Aorta (tissue), 5 donors: ENCODE data around the gene SLC39A9. TPM values are rescaled to one million over a fixed set of nuclear protein-coding genes. Genes with fewer than 3 reads are reported as not detected.

Experiments used
- ATAC-seq: fragments of 200-7000 bp; cut with Tn5 transposase; one replicate; pipeline ENCODE4 v1.9.1; 2022; ENCODE audit warnings: moderate library complexity; ENCODE audit not compliant: low FRiP score
- DNase-seq, 2 donors: peaks; one replicate each; pipeline ENCODE4 v3.0.0-alpha.2; 2020
- H3K27ac ChIP-seq, 2 donors: one replicate each; pipeline ENCODE4 v1.5.1; 2013; ENCODE audit warnings: low read length in 2 of 2, mild to moderate bottlenecking in 2 of 2, moderate library complexity in 2 of 2, control low read depth in 1 of 2, inconsistent platforms in 1 of 2, low read depth in 1 of 2
- H3K27me3 ChIP-seq, 2 donors: one replicate each; pipeline ENCODE4 v1.6.1; 2013; ENCODE audit warnings: control low read depth in 1 of 2, low read length in 1 of 2, mild to moderate bottlenecking in 1 of 2, moderate library complexity in 1 of 2; ENCODE audit not compliant: insufficient read depth in 2 of 2, control insufficient read depth in 1 of 2
- H3K36me3 ChIP-seq, 2 donors: one replicate each; pipeline ENCODE4 v1.6.1; 2013; ENCODE audit warnings: control low read depth in 1 of 2, low read length in 1 of 2, mild to moderate bottlenecking in 1 of 2; ENCODE audit not compliant: insufficient read depth in 2 of 2, control insufficient read depth in 1 of 2
- H3K4me1 ChIP-seq, 2 donors: one replicate each; pipeline ENCODE4 v1.6.1; 2013; ENCODE audit warnings: low read length in 2 of 2, control low read depth in 1 of 2, mild to moderate bottlenecking in 1 of 2, moderate library complexity in 1 of 2; ENCODE audit not compliant: insufficient read depth in 2 of 2, control insufficient read depth in 1 of 2
- H3K4me3 ChIP-seq, 2 donors: one replicate each; pipeline ENCODE4 v1.5.1; 2013; ENCODE audit warnings: low read length in 2 of 2, control low read depth in 1 of 2, mild to moderate bottlenecking in 1 of 2
- H3K9me3 ChIP-seq: one replicate; pipeline ENCODE4 v1.6.1; 2013; ENCODE audit warnings: mild to moderate bottlenecking, low read length; ENCODE audit not compliant: control insufficient read depth
- WGBS, 2 donors: extraction: QIAGEN DNeasy Blood & Tissue Kit; methylation state at CpG; one replicate each; pipeline ENCODE4 v1.1.7; 2013; 5-methylcytosine and 5-hydroxymethylcytosine counted together
- intact Hi-C, 2 donors: fragments of 100-400 bp; cut with DNase I; formaldehyde crosslinking; loops; one replicate each; pipeline versions ENCODE4 v1.14.2 to v1.15.0; 2022
- long read RNA-seq, 2 donors: library from polyadenylated mRNA; unstranded; transcript quantifications; one replicate each; pipeline ENCODE4 v2.0.0, GENCODE V29; 2020 to 2021
- polyA plus RNA-seq, 2 donors: library from polyadenylated mRNA; stranded (reverse); fragments of 200-250 nt; gene quantifications; one replicate each; pipeline ENCODE4 v1.2.3, GENCODE V29; 2013
- total RNA-seq, 2 donors: library from RNA; stranded (reverse); fragmentation: NEBNext Ultra II Directional; extraction: Animal tissue kit (Norgen Biotek cat#: 25700); gene quantifications; one replicate each; pipeline ENCODE4 v1.2.1, GENCODE V29; 2021
- donor health status: healthy with polysubstance abuse.
- donor health status: Bipolar disorder and iron deficiency.
- donor health status: DM: no; HTN: no; CAD: no.
- donor health status: DM: no; HTN: no; CAD: no.
- donor health status: DM: yes; HTN: yes; CAD: no.

SLC39A9 gene
- total RNA-seq (10 to 100 TPM; 39.0 to 44.3 TPM), polyA plus RNA-seq (10 to 100 TPM; 10.1 to 15.1 TPM)
- long read RNA-seq, donor 1, partial matches to known transcripts: 1 of 31 reads
- long read RNA-seq, donor 1, other reads (novel, unspliced or antisense): 24 of 31 reads
- long read RNA-seq, donor 2, partial matches to known transcripts: 1 of 8 reads
- long read RNA-seq, donor 2, other reads (novel, unspliced or antisense): 4 of 8 reads

DNA sequence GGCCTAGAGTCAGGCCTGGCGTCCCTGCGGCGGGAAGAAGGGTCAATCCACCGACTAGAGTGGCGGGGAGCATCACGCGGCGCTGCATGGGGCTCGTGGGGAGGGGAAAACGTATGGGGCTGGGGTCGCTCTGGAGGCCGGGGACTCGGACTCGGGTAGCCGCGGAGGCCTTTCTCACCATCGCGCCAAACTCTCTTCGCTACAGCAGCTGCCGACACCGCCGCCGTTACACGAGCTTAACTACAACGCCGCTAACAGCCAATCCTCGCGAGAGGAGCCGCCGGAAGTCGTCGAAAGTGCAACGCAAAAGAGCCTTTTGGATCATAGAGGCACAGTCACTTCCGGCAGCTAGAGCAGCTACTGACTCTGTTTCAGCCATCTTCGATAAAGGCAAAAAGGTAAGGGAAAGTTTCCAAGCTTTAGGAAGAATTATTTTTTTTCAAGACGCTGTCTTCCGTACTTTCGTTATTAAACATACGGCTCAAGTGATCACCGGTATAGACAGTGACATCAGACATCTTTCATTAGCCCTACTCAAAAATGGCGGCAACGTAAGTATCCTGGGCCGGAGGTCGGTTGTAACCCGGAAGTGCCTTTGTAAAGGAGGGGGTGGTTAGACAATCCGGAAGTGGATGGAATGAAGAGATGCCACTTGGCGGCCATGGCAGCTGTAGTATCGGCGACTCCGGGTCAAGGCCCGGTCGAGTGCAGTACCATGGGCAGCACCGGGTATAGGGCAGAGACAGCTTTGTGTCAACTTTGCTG lies at the start of gene SLC39A9, which contains the start of gene ERH:
SLC39A9 (plus strand) TSS at position 640 of the 765 bp plus-strand sequence. CDS start 678 bp downstream, outside the sequence.
ERH (minus strand) TSS at position 247 of the 765 bp plus-strand sequence; CDS start at position 181, 66 bp downstream.
- no peaks in the 10 kb centered on the region for H3K27me3 ChIP-seq
- DNase-seq: peak; percentile 98 to 99
- 0% methylated on average over 53 of the region's 53 CpGs for WGBS, 2 donors
- peaks cover 0 to 10% of the 10 kb centered on the region in 2 donors for H3K36me3 ChIP-seq
- H3K4me3 ChIP-seq: peak within 1 kb of the TSS; percentile 77 to 96
- H3K27ac ChIP-seq: peak within 1 kb of the TSS; percentile 44 to 66
- no peaks in the 10 kb centered on the region for H3K4me1 ChIP-seq
- H3K9me3 ChIP-seq: no peaks in the 10 kb centered on the region
- intact Hi-C loops: loop anchor here in 1 of 2 donors (5.0 kb wide), 1 partner anchor 81 kb away; no protein-coding TSS in a partner anchor
- peak; percentile 99 for ATAC-seq

DNA sequence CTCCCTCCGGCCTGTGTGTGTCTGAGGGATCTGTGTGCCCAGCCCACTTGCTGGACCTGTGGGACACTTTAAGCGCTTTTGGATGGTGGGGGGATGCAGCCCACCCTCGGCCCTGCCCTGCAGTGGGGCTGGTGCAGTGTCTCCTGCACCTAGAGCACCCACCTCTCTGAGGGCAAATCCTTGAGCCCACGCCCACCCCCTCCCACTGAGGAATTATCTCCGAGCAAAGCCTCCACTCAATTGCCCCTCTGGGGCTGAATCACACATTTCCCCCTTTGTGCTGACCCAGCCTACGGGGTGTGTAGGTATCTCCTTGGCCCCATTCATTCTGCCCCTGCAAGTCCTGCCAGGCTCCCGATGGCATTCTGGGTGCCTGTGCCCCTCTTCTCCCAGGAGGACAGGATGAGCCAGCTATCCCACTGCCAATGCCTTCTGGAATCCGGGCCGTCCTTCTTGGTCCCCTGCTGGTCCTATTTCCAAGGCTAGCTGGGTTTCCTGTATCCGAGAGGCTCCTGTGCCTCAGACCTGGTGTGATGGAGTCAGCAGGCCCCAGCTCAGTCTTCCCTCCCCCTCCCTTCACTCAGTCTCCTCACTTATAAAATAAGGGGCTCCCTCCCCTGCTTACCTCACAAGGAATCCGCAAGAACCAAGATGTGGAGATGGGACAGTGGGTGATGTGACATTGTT lies 49.3 kb upstream of the SLC39A9 start:
- ATAC-seq (no peak), DNase-seq (no peak)
- Histone ChIP-seq H3K4me1 (no peaks in the 10 kb centered on the region), H3K27ac (no peak overlapping the region), H3K9me3 (no peaks in the 10 kb centered on the region), H3K36me3 (no peaks in the 10 kb centered on the region), H3K4me3 (no peak overlapping the region), H3K27me3 (no peaks in the 10 kb centered on the region)
- intact Hi-C loops: no loop called here
- WGBS, 2 donors: 87 to 91% methylated on average over 11 of the region's 11 CpGs

- H3K4me3 ChIP-seq: no peak overlapping the region
- ATAC-seq (no peak), DNase-seq (no peak)
- H3K4me1 ChIP-seq: no peaks in the 10 kb centered on the region
- H3K27ac ChIP-seq: no peak overlapping the region
- no peaks in the 10 kb centered on the region for H3K27me3 ChIP-seq
- intact Hi-C loops: loop anchor here in 1 of 2 donors (10.0 kb wide), 1 partner anchor 86 kb away; the partner anchor contains the start of gene GALNT16
- H3K9me3 ChIP-seq: no peaks in the 10 kb centered on the region
- WGBS, 2 donors: 84 to 89% methylated on average over 5 of the region's 5 CpGs
- no peaks in the 10 kb centered on the region for H3K36me3 ChIP-seq
These were observed 47.6 kb upstream of the SLC39A9 start for GRCh38 chr14:69350892-69351291.

DNA sequence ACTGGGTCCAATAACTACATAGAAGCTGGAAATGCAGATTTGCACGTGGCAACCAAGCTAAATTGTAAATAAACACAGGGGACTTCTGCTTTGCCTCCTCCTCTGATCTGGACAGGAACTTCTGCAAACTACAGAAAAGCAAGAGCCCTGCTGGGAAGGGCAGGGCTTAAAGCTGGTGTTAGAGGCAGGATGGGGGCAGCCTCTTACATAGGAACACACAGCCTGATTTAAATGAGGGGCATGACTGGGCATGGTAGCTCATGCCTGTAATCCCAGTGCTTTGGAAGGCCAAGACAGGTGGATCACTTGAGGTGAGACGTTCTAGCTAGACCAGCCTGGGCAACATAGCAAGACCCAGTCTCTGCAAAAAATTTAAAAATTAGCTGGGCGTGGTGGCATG lies 47.1 kb upstream of the SLC39A9 start:
- WGBS, 2 donors: 71 to 72% methylated on average over 3 of the region's 3 CpGs
- H3K27me3 ChIP-seq: no peaks in the 10 kb centered on the region

DNA sequence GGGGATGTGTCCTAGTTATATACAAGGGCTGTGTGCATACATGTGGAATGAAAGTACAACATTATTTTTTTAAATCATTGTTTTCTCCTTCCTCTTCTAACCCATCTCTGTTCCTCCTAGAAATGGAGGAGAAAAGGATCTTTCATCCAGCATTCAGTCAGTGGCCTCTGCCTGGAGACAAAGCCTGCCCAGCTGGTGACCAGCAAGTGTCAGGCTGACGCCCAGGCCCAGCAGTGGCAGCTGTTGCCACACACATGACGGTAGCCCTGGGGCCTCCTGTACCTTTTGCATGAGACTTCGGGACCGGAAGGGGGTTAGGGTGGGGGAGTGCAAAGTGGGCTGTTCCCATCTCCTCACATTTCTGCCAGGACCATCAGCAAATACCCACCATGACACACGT lies 46.6 kb upstream of the SLC39A9 start:
- Histone ChIP-seq H3K36me3 (no peaks in the 10 kb centered on the region), H3K27me3 (no peaks in the 10 kb centered on the region), H3K9me3 (no peaks in the 10 kb centered on the region), H3K4me1 (no peaks in the 10 kb centered on the region), H3K4me3 (no peak overlapping the region), H3K27ac (no peak overlapping the region)
- WGBS, 2 donors: 85 to 89% methylated on average over 5 of the region's 5 CpGs
- no peak for DNase-seq
- ATAC-seq: no peak
- intact Hi-C loops: loop anchor here in 1 of 2 donors (10.0 kb wide), 1 partner anchor 87 kb away; the partner anchor contains the start of gene GALNT16

More for the DNA sequence above, 47.1 kb upstream of the SLC39A9 start:
- H3K27ac ChIP-seq: no peak overlapping the region
- intact Hi-C loops: loop anchor here in 1 of 2 donors (10.0 kb wide), 1 partner anchor 87 kb away; the partner anchor contains the start of gene GALNT16
- ATAC-seq (no peak), DNase-seq (no peak)
- H3K36me3 ChIP-seq: no peaks in the 10 kb centered on the region
- H3K4me3 ChIP-seq: no peak overlapping the region
- H3K9me3 ChIP-seq: no peaks in the 10 kb centered on the region
- H3K4me1 ChIP-seq: no peaks in the 10 kb centered on the region

GRCh38 chr14:69353168-69353567 lies 45.3 kb upstream of the SLC39A9 start:
- Histone ChIP-seq H3K4me1 (no peaks in the 10 kb centered on the region), H3K36me3 (no peaks in the 10 kb centered on the region), H3K9me3 (no peaks in the 10 kb centered on the region), H3K4me3 (no peak overlapping the region), H3K27me3 (no peaks in the 10 kb centered on the region), H3K27ac (no peak overlapping the region)
- ATAC-seq (no peak), DNase-seq (no peak)
- intact Hi-C loops: loop anchor here in 1 of 2 donors (10.0 kb wide), 1 partner anchor 88 kb away; the partner anchor contains the start of gene GALNT16
- 95 to 96% methylated on average over 3 of the region's 3 CpGs for WGBS, 2 donors

DNA sequence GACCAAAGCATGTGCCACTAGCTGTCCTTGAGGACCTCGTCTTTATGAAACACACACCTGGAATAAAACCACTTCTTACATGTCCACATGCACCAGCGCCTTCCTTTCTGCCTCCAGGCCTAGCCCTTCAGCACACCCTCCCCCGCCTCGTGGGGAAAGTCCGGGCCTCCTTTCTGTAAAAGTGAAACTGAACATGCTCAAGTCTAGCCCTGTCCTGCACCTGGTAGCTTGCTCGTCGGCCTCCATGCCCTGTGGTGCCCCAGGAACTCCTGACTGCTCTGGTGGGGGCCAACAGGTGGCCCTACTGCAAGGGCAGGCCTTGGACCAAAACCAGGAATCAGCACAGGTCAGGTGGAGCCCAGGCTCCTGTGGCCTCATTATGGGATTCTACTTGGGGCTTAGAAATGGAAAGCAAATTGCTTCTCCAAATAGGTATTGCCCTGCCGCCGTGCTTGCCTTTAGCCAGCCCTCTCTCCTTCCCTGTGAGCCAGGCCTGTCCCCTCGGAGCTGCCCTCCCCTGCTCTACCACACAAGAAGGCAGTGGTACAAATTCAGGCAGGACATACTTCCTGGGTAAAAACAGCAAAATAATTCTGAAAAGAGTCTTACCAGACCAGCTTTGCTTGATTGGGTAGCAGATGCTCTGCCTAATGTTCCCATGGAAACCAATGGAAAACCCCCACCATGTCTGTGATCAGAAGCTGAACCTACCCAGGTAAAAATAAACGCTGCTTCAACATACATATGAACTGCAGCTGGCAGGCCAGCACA lies 43.9 kb upstream of the SLC39A9 start:
- Histone ChIP-seq H3K4me1 (no peaks in the 10 kb centered on the region), H3K36me3 (no peaks in the 10 kb centered on the region), H3K9me3 (no peaks in the 10 kb centered on the region), H3K27me3 (no peaks in the 10 kb centered on the region), H3K4me3 (no peak overlapping the region), H3K27ac (no peak overlapping the region)
- ATAC-seq (no peak), DNase-seq (no peak)
- intact Hi-C loops: loop anchor here (5.0 to 10.0 kb wide), 2 partner anchors 90 to 112 kb away; partner anchors contain the start of gene GALNT16 (in 1 of the 2)
- WGBS, 2 donors: 68 to 71% methylated on average over 11 of the region's 11 CpGs

DNA sequence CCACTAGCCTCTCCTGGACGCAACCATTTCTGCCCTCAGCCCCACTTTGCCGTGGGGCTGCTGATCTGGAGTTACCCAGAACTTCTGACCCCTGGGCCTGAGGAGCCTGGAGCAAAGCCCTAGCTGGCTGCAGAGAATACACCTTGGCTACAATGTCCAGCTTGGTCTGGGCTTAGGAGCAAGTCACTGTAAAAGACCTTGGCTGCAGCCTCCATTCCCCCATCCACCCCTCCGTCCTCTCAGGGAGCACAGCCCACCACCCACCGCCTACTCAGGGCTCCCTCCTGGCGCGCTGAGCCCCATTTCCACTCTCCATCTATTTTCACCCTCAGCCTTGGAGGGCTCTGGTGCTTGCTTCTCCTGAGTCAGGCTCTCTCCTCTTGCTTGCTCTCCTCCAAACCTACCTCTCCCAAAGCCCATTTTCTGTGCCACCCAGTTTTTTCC lies 43.3 kb upstream of the SLC39A9 start:
- ATAC-seq (peak; percentile 36), DNase-seq (no peak)
- Histone ChIP-seq H3K9me3 (no peaks in the 10 kb centered on the region), H3K4me3 (no peak overlapping the region), H3K36me3 (no peaks in the 10 kb centered on the region), H3K4me1 (no peaks in the 10 kb centered on the region), H3K27me3 (no peaks in the 10 kb centered on the region), H3K27ac (peak overlapping the region; percentile 34 to 83)
- 42 to 55% methylated on average over 6 of the region's 6 CpGs for WGBS, 2 donors
- intact Hi-C loops: loop anchor here (5.0 to 10.0 kb wide), 2 partner anchors 90 to 113 kb away; partner anchors contain the start of gene GALNT16 (in 1 of the 2)
